ENCODE data around the gene PIP5K1C. TPM values are rescaled to one million over a fixed set of nuclear protein-coding genes. Genes with fewer than 3 reads are reported as not detected.

The PIP5K1C gene
- total RNA-seq, 1 experiment from 2014 or later = 20.0 TPM

GRCh38 chr19:3589949-3590348 is 110.3 kb downstream of the PIP5K1C start:
- Histone ChIP-seq H4K20me1 (ENCODE audit: insufficient read depth) (no peaks in the 10 kb centered on the region), H3F3A (ENCODE audit: insufficient read depth, low read depth) (peaks cover 3% of the 10 kb centered on the region; the same call in 1 of the 2 replicates), H3K4me2 (no peak overlapping the region), H3K9me3 (ENCODE audit: insufficient read depth, low read depth) (no peaks in the 10 kb centered on the region), H3K27me3 (ENCODE audit: insufficient read depth, low read depth) (peaks cover 13% of the 10 kb centered on the region; the same call in 1 of the 2 replicates), H3K4me3 (no peak overlapping the region), H3K27ac (no peak overlapping the region), H3K9me2 (ENCODE audit: insufficient read depth) (no peaks in the 10 kb centered on the region), H3K79me2 (ENCODE audit: low read depth) (no peaks in the 10 kb centered on the region), H2AFZ (no peak overlapping the region), H3K4me1 (replicated peaks; ENCODE audit: insufficient read depth) (no peaks in the 10 kb centered on the region), H3K36me3 (ENCODE audit: low read depth) (no peaks in the 10 kb centered on the region)
- no peak for TF ChIP-seq CTCF (conservative IDR thresholded peaks at IDR 0.05)
- TF ChIP-seq EZH2 (IDR thresholded peaks at IDR 0.05; ENCODE audit: low read depth) = no peak
- ChIA-PET POLR2A (ENCODE audit: unreplicated experiment) (no interaction called here), CTCF (no interaction called here)
- intact Hi-C loops (cut with micrococcal nuclease; ENCODE audit: unreplicated experiment) = no loop called here
- no TSS peak for BruUV-seq (replicated peaks)
- DNase-seq = no peak

- Histone ChIP-seq H3K27ac (no peak overlapping the region), H3K4me3 (no peak overlapping the region), H3K27me3 (ENCODE audit: insufficient read depth, low read depth) (peaks cover 11% of the 10 kb centered on the region; the same call in 1 of the 2 replicates), H3K9me2 (ENCODE audit: insufficient read depth) (no peaks in the 10 kb centered on the region), H2AFZ (no peak overlapping the region), H3K4me1 (replicated peaks; ENCODE audit: insufficient read depth) (no peaks in the 10 kb centered on the region), H3K9me3 (ENCODE audit: insufficient read depth, low read depth) (no peaks in the 10 kb centered on the region), H4K20me1 (ENCODE audit: insufficient read depth) (no peaks in the 10 kb centered on the region), H3K4me2 (no peak overlapping the region), H3K36me3 (ENCODE audit: low read depth) (no peaks in the 10 kb centered on the region), H3F3A (ENCODE audit: insufficient read depth, low read depth) (peaks cover 3% of the 10 kb centered on the region; the same call in 1 of the 2 replicates), H3K79me2 (ENCODE audit: low read depth) (no peaks in the 10 kb centered on the region)
- BruUV-seq (replicated peaks) = no TSS peak
- TF ChIP-seq EZH2 (IDR thresholded peaks at IDR 0.05; ENCODE audit: low read depth) (no peak), CTCF (conservative IDR thresholded peaks at IDR 0.05) (no peak)
- CTCF ChIA-PET = no interaction called here
- POLR2A ChIA-PET (ENCODE audit: unreplicated experiment) = no interaction called here
- intact Hi-C loops (cut with micrococcal nuclease; ENCODE audit: unreplicated experiment) = no loop called here
- DNase-seq = no peak
Observed at GRCh38 chr19:3589439-3589838, 110.8 kb downstream of the PIP5K1C start.

GRCh38 chr19:3586707-3587346 is 113.4 kb downstream of the PIP5K1C start:
- H3K27me3 ChIP-seq (ENCODE audit: insufficient read depth, low read depth) = peaks cover 2% of the 10 kb centered on the region; the same call in 1 of the 2 replicates
- no peaks in the 10 kb centered on the region for H3K79me2 ChIP-seq (ENCODE audit: low read depth)
- H2AFZ ChIP-seq = no peak overlapping the region
- H3K4me2 ChIP-seq = no peak overlapping the region
- ChIA-PET CTCF (no interaction called here), POLR2A (ENCODE audit: unreplicated experiment) (no interaction called here)
- no peak overlapping the region for H3K4me3 ChIP-seq
- no peaks in the 10 kb centered on the region for H4K20me1 ChIP-seq (ENCODE audit: insufficient read depth)
- no peaks in the 10 kb centered on the region for H3K9me2 ChIP-seq (ENCODE audit: insufficient read depth)
- H3K4me1 ChIP-seq (replicated peaks; ENCODE audit: insufficient read depth) = no peaks in the 10 kb centered on the region
- no peaks in the 10 kb centered on the region for H3K9me3 ChIP-seq (ENCODE audit: insufficient read depth, low read depth)
- TF ChIP-seq CTCF (conservative IDR thresholded peaks at IDR 0.05) (no peak), EZH2 (IDR thresholded peaks at IDR 0.05; ENCODE audit: low read depth) (no peak)
- DNase-seq = no peak
- H3K27ac ChIP-seq = no peak overlapping the region
- peaks cover 3% of the 10 kb centered on the region; the same call in 1 of the 2 replicates for H3F3A ChIP-seq (ENCODE audit: insufficient read depth, low read depth)
- H3K36me3 ChIP-seq (ENCODE audit: low read depth) = no peaks in the 10 kb centered on the region
- BruUV-seq (replicated peaks) = no TSS peak
- intact Hi-C loops (cut with micrococcal nuclease; ENCODE audit: unreplicated experiment) = no loop called here
